Chondrocyte (in vitro differentiated cells): ENCODE data around the gene MRPL43. TPM values are rescaled to one million over a fixed set of nuclear protein-coding genes. Genes with fewer than 3 reads are reported as not detected.

Experiments used
- DNase-seq: peaks from one replicate; pipeline ENCODE4 v3.0.0; 2021; ENCODE audit warnings: mixed read lengths, low spot score
- H3K27ac Mint-ChIP-seq: one replicate; pipeline ENCODE4 v1.8.0; 2021; ENCODE audit warnings: mild to moderate bottlenecking, moderate library complexity, mixed read lengths; ENCODE audit not compliant: unreplicated experiment
- H3K27me3 Mint-ChIP-seq: 2 replicates; pipeline ENCODE4 v1.8.0; 2021; ENCODE audit warnings: low read depth, mixed read lengths
- H3K36me3 Mint-ChIP-seq: 2 replicates; pipeline ENCODE4 v1.8.0; 2021; ENCODE audit warnings: low read depth, mixed read lengths
- H3K4me1 Mint-ChIP-seq: 2 replicates; pipeline ENCODE4 v1.8.0; 2021; ENCODE audit warnings: low read depth, mild to moderate bottlenecking, mixed read lengths
- H3K4me3 Mint-ChIP-seq: one replicate; pipeline ENCODE4 v1.8.0; 2021; ENCODE audit warnings: mild to moderate bottlenecking, moderate library complexity, mixed read lengths; ENCODE audit not compliant: unreplicated experiment
- H3K9me3 Mint-ChIP-seq: 2 replicates; pipeline ENCODE4 v1.8.0; 2021; ENCODE audit warnings: low read depth, mixed read lengths
- CTCF ChIP-seq: fragments of 200-600 bp; sonication (generic); IDR thresholded peaks from 2 replicates; pipeline ENCODE4 v1.5.0; 2021; ENCODE audit warnings: antibody characterized with exemption, mild to moderate bottlenecking, moderate library complexity
- total RNA-seq: library from RNA; stranded (reverse); gene quantifications from 3 replicates; pipeline ENCODE4 v1.2.1, GENCODE V29; 2021

MRPL43 gene
- total RNA-seq, 1 donor from 2014 or later = 54.0 TPM

DNA sequence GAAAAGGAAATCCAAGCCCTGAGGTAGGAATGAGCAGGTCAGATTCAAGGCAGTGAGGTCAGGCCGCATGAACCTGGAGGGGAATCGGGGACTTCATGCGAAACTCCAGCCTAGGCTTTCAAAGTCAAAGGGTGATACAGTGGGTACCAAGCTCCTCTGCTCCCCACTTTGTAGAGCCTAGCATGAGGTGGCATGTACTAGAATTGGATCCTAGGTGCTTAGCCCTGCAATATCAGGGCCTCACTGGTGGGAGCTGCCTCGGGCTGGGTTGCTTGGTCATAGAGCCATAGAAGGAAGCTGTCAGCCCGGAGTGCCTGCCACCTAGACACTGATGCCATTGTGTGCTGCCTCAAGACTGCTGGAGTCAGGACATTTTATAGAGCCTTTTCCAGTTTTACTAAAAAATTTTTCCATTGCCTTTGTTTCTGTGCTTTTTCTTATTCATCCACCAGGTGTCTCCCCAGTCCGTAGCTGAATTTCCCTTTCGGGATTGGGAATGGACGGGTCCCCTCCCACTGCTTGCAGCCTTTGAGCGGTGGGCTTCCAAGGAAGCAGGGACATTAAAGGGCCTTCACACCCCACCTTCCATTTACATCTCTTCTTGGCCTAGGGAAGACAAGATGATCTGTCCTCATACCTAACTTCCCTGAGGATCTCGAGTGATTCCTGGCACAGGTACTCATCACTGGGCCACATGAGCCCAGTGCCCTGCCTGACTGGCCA is 6.8 kb upstream of the MRPL43 start:
- peak; percentile 88 for TF ChIP-seq CTCF
- no peaks in the 10 kb centered on the region for H3K9me3 Mint-ChIP-seq
- DNase-seq = no peak
- H3K4me3 Mint-ChIP-seq = no peak overlapping the region
- H3K36me3 Mint-ChIP-seq = peaks cover 12% of the 10 kb centered on the region
- H3K27ac Mint-ChIP-seq = peak overlapping the region; percentile 57
- H3K4me1 Mint-ChIP-seq = peaks cover 15% of the 10 kb centered on the region
- H3K27me3 Mint-ChIP-seq = no peaks in the 10 kb centered on the region

DNA sequence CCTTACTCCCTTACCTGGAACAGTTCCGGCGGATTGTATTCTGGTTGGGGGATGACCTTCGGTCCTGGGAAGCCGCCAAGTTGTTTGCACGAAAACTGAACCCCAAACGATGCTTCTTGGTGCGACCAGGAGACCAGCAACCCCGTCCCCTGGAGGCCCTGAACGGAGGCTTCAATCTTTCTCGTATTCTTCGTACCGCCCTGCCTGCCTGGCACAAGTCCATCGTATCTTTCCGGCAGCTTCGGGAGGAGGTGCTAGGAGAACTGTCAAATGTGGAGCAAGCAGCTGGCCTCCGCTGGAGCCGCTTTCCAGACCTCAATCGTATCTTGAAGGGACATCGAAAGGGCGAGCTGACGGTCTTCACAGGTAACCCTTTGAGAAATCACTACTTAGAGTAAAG is 1.8 kb upstream of the MRPL43 start:
- DNase-seq = no peak
- no peak overlapping the region for H3K27ac Mint-ChIP-seq
- TF ChIP-seq CTCF = no peak
- H3K27me3 Mint-ChIP-seq = no peaks in the 10 kb centered on the region
- H3K36me3 Mint-ChIP-seq = peaks cover 12% of the 10 kb centered on the region
- no peaks in the 10 kb centered on the region for H3K9me3 Mint-ChIP-seq
- no peak overlapping the region for H3K4me3 Mint-ChIP-seq
- peaks cover 27% of the 10 kb centered on the region for H3K4me1 Mint-ChIP-seq

DNA sequence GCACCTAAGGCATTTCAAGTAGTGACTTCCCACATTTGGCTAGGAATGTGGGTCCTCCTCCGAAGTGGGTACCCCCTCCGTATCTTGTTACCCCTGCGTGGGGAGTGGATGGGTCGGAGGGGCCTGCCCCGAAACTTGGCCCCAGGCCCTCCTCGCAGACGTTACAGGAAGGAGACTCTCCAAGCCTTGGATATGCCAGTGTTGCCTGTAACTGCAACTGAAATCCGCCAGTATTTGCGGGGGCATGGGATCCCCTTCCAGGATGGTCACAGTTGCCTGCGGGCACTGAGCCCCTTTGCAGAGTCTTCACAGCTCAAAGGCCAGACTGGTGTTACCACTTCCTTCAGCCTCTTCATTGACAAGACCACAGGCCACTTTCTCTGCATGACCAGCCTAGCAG is 869 bp upstream of the MRPL43 start:
- no peak overlapping the region for H3K27ac Mint-ChIP-seq

GRCh38 chr10:100987685-100988049 is 370 bp upstream of the MRPL43 start:
- H3K4me1 Mint-ChIP-seq = peaks cover 27% of the 10 kb centered on the region
- no peaks in the 10 kb centered on the region for H3K27me3 Mint-ChIP-seq
- peak overlapping the region; percentile 96 for H3K27ac Mint-ChIP-seq
- DNase-seq = no peak
- H3K4me3 Mint-ChIP-seq = peak overlapping the region; percentile 100
- peaks cover 12% of the 10 kb centered on the region for H3K36me3 Mint-ChIP-seq
- TF ChIP-seq CTCF = no peak
- H3K9me3 Mint-ChIP-seq = no peaks in the 10 kb centered on the region

More for the DNA sequence above, 869 bp upstream of the MRPL43 start:
- Mint-ChIP-seq H3K4me1 (peaks cover 27% of the 10 kb centered on the region), H3K36me3 (peaks cover 12% of the 10 kb centered on the region), H3K9me3 (no peaks in the 10 kb centered on the region), H3K27me3 (no peaks in the 10 kb centered on the region), H3K4me3 (peak overlapping the region; percentile 100)
- no peak for TF ChIP-seq CTCF
- DNase-seq = no peak

- Mint-ChIP-seq H3K27ac (peak overlapping the region; percentile 96), H3K4me3 (peak overlapping the region; percentile 100), H3K36me3 (peaks cover 13% of the 10 kb centered on the region), H3K27me3 (no peaks in the 10 kb centered on the region), H3K4me1 (peaks cover 27% of the 10 kb centered on the region), H3K9me3 (no peaks in the 10 kb centered on the region)
- no peak for DNase-seq
- no peak for TF ChIP-seq CTCF
Observed at GRCh38 chr10:100986623-100986951, 710 bp downstream of the MRPL43 start.
